K562 (cell line): ENCODE data around the gene FAM234B. TPM values are rescaled to one million over a fixed set of nuclear protein-coding genes. Genes with fewer than 3 reads are reported as not detected.

Experiments
- ATAC-seq: fragments of 200-7000 bp; cut with Tn5 transposase; 3 replicates; pipeline ENCODE4 v1.9.1; 2020; ENCODE audit warnings: moderate library complexity
- BruUV-seq: library from RNA; stranded (reverse); fragments of 400-500 nt; replicated peaks from 2 replicates; lab custom pipeline; 2021; lab: Mats Ljungman, UMichigan
- CTCF ChIA-PET: fragments of 300-600 bp; formaldehyde crosslinking; extraction: SDS; loops from one replicate; lab custom pipeline; 2021; ENCODE audit warnings: low intra/inter-chr PET ratio; lab: Yijun Ruan, JAX
- POLR2A ChIA-PET: fragments of 300-600, 350-650 bp; sonication (Branson Sonifier 250); formaldehyde crosslinking; extraction: SDS; loops from one replicate; lab custom pipeline; 2021; ENCODE audit warnings: antibody characterized with exemption, inconsistent platforms; lab: Yijun Ruan, JAX
- DNase-seq, 4 experiments: peaks; one replicate each; pipeline versions ENCODE4 v3.0.0 to v3.0.0-alpha.2; 2011 to 2018; ENCODE audit warnings: low spot score in 3 of 4, mixed read lengths in 3 of 4; ENCODE audit errors: extremely low read depth in 1 of 4
- FAIRE-seq: peaks from 2 replicates; lab custom pipeline; 2011; peaks lifted over from hg19 to GRCh38; lab: Jason Lieb, UNC
- H2AFZ ChIP-seq: 2 replicates; pipeline ENCODE4 v1.6.0; 2011; ENCODE audit warnings: low read depth, low read length, control low read depth, inconsistent platforms
- H3K27ac ChIP-seq: fragments of 200-600 bp; 3 replicates; pipeline ENCODE4 v1.8.0; 2011; ENCODE audit warnings: low read depth, mild to moderate bottlenecking, control low read depth, inconsistent platforms, low read length, moderate library complexity, mixed read lengths; ENCODE audit errors: extremely low read depth
- H3K27me3 ChIP-seq, 2 experiments: fragments of 300-600 bp in 1 of 2; 2 replicates in 1 of 2; 3 replicates in 1 of 2; pipeline versions ENCODE4 v1.6.0 to v1.8.0; 2011; ENCODE audit warnings: inconsistent platforms in 2 of 2, low read length in 2 of 2, mild to moderate bottlenecking in 1 of 2, mixed read lengths in 1 of 2, moderate library complexity in 1 of 2; ENCODE audit not compliant: control insufficient read depth in 2 of 2, insufficient read depth in 2 of 2
- H3K36me3 ChIP-seq: fragments of 300-600 bp; 3 replicates; pipeline ENCODE4 v1.8.0; 2011; ENCODE audit warnings: mild to moderate bottlenecking, low read length, inconsistent platforms; ENCODE audit not compliant: control insufficient read depth, insufficient read depth
- H3K4me1 ChIP-seq, 2 experiments: fragments of 200-600 bp in 1 of 2; replicated peaks in 1 of 2; 2 replicates in 1 of 2; 3 replicates in 1 of 2; pipeline versions ENCODE4 v1.5.1 to v1.8.0; 2011; ENCODE audit warnings: inconsistent platforms in 2 of 2, low read length in 2 of 2, mild to moderate bottlenecking in 1 of 2, mixed read lengths in 1 of 2, moderate library complexity in 1 of 2; ENCODE audit not compliant: control insufficient read depth in 2 of 2, insufficient read depth in 2 of 2
- H3K4me2 ChIP-seq: 2 replicates; pipeline ENCODE4 v1.6.1; 2011; ENCODE audit warnings: low read length, control low read depth, inconsistent platforms, mixed read lengths; ENCODE audit not compliant: insufficient read depth
- H3K4me3 ChIP-seq: fragments of 200-600 bp; sonication (generic), shearing (Covaris generic); 2 replicates; pipeline ENCODE4 v1.5.1; 2016; ENCODE audit warnings: control low read depth, inconsistent platforms
- H3K79me2 ChIP-seq: fragments of 200-600 bp; 3 replicates; pipeline ENCODE4 v1.8.0; 2011; ENCODE audit warnings: low read length, inconsistent platforms; ENCODE audit not compliant: control insufficient read depth, insufficient read depth
- H3K9ac ChIP-seq, 2 experiments: 2 replicates each; pipeline versions ENCODE4 v1.6.0 to v1.6.1; 2011; ENCODE audit warnings: low read depth in 2 of 2, low read length in 2 of 2, control low read depth in 1 of 2, inconsistent platforms in 1 of 2, mild to moderate bottlenecking in 1 of 2, mixed read lengths in 1 of 2; ENCODE audit not compliant: insufficient read depth in 1 of 2
- H3K9me1 ChIP-seq: one replicate; pipeline ENCODE4 v1.6.0; 2011; ENCODE audit warnings: inconsistent platforms, mild to moderate bottlenecking, low read length, moderate library complexity; ENCODE audit not compliant: control insufficient read depth, insufficient read depth
- H3K9me3 ChIP-seq: replicated peaks from 2 replicates; pipeline ENCODE4 v1.5.1; 2011; ENCODE audit warnings: low read depth, low read length, inconsistent platforms; ENCODE audit not compliant: control insufficient read depth, insufficient read depth
- H4K20me1 ChIP-seq: replicated peaks from 2 replicates; pipeline ENCODE4 v1.6.1; 2011; ENCODE audit warnings: low read length, inconsistent platforms, mixed read lengths; ENCODE audit not compliant: control insufficient read depth, insufficient read depth
- CC2D1A ChIP-seq: fragments of 450-650 bp; IDR thresholded peaks from 2 replicates; pipeline ENCODE4 v1.6.1; 2017; ENCODE audit warnings: mild to moderate bottlenecking
- HMGN3 ChIP-seq: IDR thresholded peaks from 2 replicates; pipeline ENCODE4 v1.6.1; 2011; ENCODE audit warnings: borderline replicate concordance, low read depth, mild to moderate bottlenecking, mixed read lengths, low read length; ENCODE audit not compliant: insufficient read length; ENCODE audit errors: extremely low read depth
- IFI16 ChIP-seq: fragments of 250-450 bp; sonication (Bioruptor Pico); IDR thresholded peaks from 2 replicates; pipeline ENCODE4 v2.1.2; 2022; ENCODE audit warnings: mild to moderate bottlenecking, inconsistent platforms
- SMAD3 ChIP-seq: fragments of 450-650 bp; formaldehyde crosslinking; conservative IDR thresholded peaks from 2 replicates; pipeline ENCODE4 v1.4.0; 2020; ENCODE audit warnings: mild to moderate bottlenecking
- ZC3H4 ChIP-seq: sonication (generic); formaldehyde crosslinking; IDR thresholded peaks from 2 replicates; pipeline ENCODE4 v1.9.0; 2021; ENCODE audit warnings: missing genetic modification reagents, borderline replicate concordance
- WGBS: fragments of 100-300 bp; shearing (Covaris generic); methylation state at CpG from one replicate; pipeline ENCODE4 v1.1.6; 2016; ENCODE audit warnings: low coverage, mixed read lengths; ENCODE audit not compliant: insufficient coverage; ENCODE audit errors: missing lambda C conversion rate; 5-methylcytosine and 5-hydroxymethylcytosine counted together
- in situ Hi-C: fragments of 300-500 bp; cut with MboI; formaldehyde crosslinking; loops from 4 replicates; pipeline ENCODE4 v1.15.0; 2018; ENCODE audit warnings: inconsistent platforms, mixed read lengths
- intact Hi-C: fragments of 100-400 bp; cut with micrococcal nuclease; formaldehyde crosslinking; loops from 2 replicates; pipeline ENCODE4 v1.14.2; 2022
- polyA plus RNA-seq, 8 experiments: library from polyadenylated mRNA; depleted of rRNA in 4 of 8; stranded (reverse) in 5 of 8; unstranded in 3 of 8; fragments of >200 nt; fragmentation: Nextera tagmentation in 2 of 8; fragmentation: Illumina TruSeq in 1 of 8; extraction: Ambion mirVana in 2 of 8; extraction: Trizol in 1 of 8; gene quantifications; 2 replicates each; pipeline versions ENCODE4 v1.2.1 to v1.2.3, GENCODE V29; 2011 to 2014; ENCODE audit warnings: inconsistent platforms in 1 of 8, missing spikeins in 1 of 8
- total RNA-seq, 7 experiments: library from RNA; depleted of rRNA in 6 of 7; stranded (reverse); fragments of >200 nt in 6 of 7; fragmentation: Illumina TruSeq in 2 of 7; extraction: Trizol in 2 of 7; gene quantifications; 2 replicates each; pipeline versions ENCODE4 v1.2.1 to v1.2.3, GENCODE V29; 2011 to 2021; ENCODE audit warnings: low replicate concordance in 1 of 7
- TF ChIP-seq, protein P1 (sequence below): fragments of 250-450 bp; sonication (Bioruptor Pico); IDR thresholded peaks from 2 replicates; pipeline ENCODE4 v1.4.0; 2020
- TF ChIP-seq, protein P2 (sequence below): fragments of 250-450 bp; sonication (Bioruptor Pico); IDR thresholded peaks from 2 replicates; pipeline ENCODE4 v1.5.0; 2021
- TF ChIP-seq, protein P3 (sequence below): fragments of 250-450 bp; sonication (Bioruptor Pico); IDR thresholded peaks from 2 replicates; pipeline ENCODE4 v1.5.0; 2020; ENCODE audit warnings: mild to moderate bottlenecking
- TF ChIP-seq, protein P4 (sequence below): fragments of 250-450 bp; sonication (Bioruptor Pico); IDR thresholded peaks from 2 replicates; pipeline ENCODE4 v1.4.0; 2020; ENCODE audit warnings: mild to moderate bottlenecking, moderate library complexity

FAM234B gene
- total and polyA plus RNA-seq, 9 of the 15 experiments (the other 6 are each of a cell fraction or from before 2014, with no cell fraction given): 1.00 to 4.3 (median 2.0) TPM

DNA sequence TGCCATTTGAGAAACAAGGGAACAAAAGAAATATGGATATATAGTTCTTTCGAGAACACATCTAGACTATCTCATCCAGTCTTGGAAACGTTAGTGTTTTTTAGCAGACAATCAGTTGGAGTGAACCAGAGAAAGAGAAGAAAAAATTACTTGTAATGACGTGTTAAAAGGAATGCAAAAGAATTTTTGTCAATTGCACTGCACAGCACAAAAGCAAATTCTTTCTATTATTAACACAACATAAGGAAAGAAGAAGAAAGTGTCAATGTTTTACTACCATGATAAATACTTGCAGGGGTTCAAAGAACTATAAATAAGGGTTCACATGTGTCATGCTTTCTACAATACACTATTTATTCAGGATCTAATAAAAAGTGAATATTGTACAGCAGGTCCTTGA, 86.8 kb downstream of the FAM234B start:
- whole genome bisulfite sequencing: 0% methylated on average over 3 of the region's 3 CpGs
- no peak for FAIRE-seq

More for the DNA sequence above, 86.8 kb downstream of the FAM234B start:
- Histone ChIP-seq H3K4me3 (no peak overlapping the region), H3K27ac (no peak overlapping the region), H3K4me1 (no peaks in the 10 kb centered on the region), H3K79me2 (no peaks in the 10 kb centered on the region), H3K9me3 (no peaks in the 10 kb centered on the region), H2AFZ (no peak overlapping the region), H3K4me2 (no peak overlapping the region), H3K27me3 (peaks cover 3 to 5% of the 10 kb centered on the region in 2 experiments; a peak in 4 of 5 replicates), H3K9me1 (no peaks in the 10 kb centered on the region), H3K36me3 (no peaks in the 10 kb centered on the region), H3K9ac (no peak overlapping the region)
- in situ Hi-C loops: no loop called here
- POLR2A ChIA-PET: no interaction called here
- ATAC-seq: no peak
- BruUV-seq: no TSS peak
- TF ChIP-seq CC2D1A (no peak), IFI16 (no peak), SMAD3 (CRISPR knock-in tag) (no peak), ZC3H4 (CRISPR knock-in tag) (no peak), HMGN3 (no peak)
- TF ChIP-seq, protein P1, sequence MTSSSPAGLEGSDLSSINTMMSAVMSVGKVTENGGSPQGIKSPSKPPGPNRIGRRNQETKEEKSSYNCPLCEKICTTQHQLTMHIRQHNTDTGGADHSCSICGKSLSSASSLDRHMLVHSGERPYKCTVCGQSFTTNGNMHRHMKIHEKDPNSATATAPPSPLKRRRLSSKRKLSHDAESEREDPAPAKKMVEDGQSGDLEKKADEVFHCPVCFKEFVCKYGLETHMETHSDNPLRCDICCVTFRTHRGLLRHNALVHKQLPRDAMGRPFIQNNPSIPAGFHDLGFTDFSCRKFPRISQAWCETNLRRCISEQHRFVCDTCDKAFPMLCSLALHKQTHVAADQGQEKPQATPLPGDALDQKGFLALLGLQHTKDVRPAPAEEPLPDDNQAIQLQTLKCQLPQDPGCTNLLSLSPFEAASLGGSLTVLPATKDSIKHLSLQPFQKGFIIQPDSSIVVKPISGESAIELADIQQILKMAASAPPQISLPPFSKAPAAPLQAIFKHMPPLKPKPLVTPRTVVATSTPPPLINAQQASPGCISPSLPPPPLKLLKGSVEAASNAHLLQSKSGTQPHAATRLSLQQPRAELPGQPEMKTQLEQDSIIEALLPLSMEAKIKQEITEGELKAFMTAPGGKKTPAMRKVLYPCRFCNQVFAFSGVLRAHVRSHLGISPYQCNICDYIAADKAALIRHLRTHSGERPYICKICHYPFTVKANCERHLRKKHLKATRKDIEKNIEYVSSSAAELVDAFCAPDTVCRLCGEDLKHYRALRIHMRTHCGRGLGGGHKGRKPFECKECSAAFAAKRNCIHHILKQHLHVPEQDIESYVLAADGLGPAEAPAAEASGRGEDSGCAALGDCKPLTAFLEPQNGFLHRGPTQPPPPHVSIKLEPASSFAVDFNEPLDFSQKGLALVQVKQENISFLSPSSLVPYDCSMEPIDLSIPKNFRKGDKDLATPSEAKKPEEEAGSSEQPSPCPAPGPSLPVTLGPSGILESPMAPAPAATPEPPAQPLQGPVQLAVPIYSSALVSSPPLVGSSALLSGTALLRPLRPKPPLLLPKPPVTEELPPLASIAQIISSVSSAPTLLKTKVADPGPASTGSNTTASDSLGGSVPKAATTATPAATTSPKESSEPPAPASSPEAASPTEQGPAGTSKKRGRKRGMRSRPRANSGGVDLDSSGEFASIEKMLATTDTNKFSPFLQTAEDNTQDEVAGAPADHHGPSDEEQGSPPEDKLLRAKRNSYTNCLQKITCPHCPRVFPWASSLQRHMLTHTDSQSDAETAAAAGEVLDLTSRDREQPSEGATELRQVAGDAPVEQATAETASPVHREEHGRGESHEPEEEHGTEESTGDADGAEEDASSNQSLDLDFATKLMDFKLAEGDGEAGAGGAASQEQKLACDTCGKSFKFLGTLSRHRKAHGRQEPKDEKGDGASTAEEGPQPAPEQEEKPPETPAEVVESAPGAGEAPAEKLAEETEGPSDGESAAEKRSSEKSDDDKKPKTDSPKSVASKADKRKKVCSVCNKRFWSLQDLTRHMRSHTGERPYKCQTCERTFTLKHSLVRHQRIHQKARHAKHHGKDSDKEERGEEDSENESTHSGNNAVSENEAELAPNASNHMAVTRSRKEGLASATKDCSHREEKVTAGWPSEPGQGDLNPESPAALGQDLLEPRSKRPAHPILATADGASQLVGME: no peak
- TF ChIP-seq, protein P2, sequence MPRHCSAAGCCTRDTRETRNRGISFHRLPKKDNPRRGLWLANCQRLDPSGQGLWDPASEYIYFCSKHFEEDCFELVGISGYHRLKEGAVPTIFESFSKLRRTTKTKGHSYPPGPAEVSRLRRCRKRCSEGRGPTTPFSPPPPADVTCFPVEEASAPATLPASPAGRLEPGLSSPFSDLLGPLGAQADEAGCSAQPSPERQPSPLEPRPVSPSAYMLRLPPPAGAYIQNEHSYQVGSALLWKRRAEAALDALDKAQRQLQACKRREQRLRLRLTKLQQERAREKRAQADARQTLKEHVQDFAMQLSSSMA (CRISPR knock-in tag): no peak
- TF ChIP-seq, protein P3, sequence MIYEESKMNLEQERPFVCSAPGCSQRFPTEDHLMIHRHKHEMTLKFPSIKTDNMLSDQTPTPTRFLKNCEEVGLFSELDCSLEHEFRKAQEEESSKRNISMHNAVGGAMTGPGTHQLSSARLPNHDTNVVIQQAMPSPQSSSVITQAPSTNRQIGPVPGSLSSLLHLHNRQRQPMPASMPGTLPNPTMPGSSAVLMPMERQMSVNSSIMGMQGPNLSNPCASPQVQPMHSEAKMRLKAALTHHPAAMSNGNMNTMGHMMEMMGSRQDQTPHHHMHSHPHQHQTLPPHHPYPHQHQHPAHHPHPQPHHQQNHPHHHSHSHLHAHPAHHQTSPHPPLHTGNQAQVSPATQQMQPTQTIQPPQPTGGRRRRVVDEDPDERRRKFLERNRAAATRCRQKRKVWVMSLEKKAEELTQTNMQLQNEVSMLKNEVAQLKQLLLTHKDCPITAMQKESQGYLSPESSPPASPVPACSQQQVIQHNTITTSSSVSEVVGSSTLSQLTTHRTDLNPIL (CRISPR knock-in tag): no peak
- TF ChIP-seq, protein P4, sequence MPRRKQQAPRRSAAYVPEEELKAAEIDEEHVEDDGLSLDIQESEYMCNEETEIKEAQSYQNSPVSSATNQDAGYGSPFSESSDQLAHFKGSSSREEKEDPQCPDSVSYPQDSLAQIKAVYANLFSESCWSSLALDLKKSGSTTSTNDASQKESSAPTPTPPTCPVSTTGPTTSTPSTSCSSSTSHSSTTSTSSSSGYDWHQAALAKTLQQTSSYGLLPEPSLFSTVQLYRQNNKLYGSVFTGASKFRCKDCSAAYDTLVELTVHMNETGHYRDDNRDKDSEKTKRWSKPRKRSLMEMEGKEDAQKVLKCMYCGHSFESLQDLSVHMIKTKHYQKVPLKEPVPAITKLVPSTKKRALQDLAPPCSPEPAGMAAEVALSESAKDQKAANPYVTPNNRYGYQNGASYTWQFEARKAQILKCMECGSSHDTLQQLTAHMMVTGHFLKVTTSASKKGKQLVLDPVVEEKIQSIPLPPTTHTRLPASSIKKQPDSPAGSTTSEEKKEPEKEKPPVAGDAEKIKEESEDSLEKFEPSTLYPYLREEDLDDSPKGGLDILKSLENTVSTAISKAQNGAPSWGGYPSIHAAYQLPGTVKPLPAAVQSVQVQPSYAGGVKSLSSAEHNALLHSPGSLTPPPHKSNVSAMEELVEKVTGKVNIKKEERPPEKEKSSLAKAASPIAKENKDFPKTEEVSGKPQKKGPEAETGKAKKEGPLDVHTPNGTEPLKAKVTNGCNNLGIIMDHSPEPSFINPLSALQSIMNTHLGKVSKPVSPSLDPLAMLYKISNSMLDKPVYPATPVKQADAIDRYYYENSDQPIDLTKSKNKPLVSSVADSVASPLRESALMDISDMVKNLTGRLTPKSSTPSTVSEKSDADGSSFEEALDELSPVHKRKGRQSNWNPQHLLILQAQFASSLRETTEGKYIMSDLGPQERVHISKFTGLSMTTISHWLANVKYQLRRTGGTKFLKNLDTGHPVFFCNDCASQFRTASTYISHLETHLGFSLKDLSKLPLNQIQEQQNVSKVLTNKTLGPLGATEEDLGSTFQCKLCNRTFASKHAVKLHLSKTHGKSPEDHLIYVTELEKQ (CRISPR knock-in tag): no peak
- TF ChIP-seq, all 486 proteins: peak for 0
- H4K20me1 ChIP-seq: no peaks in the 10 kb centered on the region
- DNase-seq: no peak
- CTCF ChIA-PET: no interaction called here
- intact Hi-C loops: no loop called here
